ENCODE measurements around the gene PRDM16.

Gene PRDM16

GRCh38 chr1:3221112-3222041, 152.4 kb downstream of the PRDM16 start:
- peak; percentile 4 for DNase-seq (ENCODE audit: low read depth)
- no peak for TF ChIP-seq CTCF (IDR thresholded peaks at IDR 0.05; ENCODE audit: low read depth, low read length)
- 0 out of 2 replicates have a peak, but pooled peaks have one; percentile 25 for TF ChIP-seq MAX (IDR thresholded peaks at IDR 0.05; ENCODE audit: low read depth, low read length)
- no peak overlapping the region for H3K4me3 ChIP-seq (ENCODE audit: low read depth, low read length)

GRCh38 chr1:3222042-3222692, 153.2 kb downstream of the PRDM16 start:
- DNase-seq (ENCODE audit: low read depth), result peak; percentile 93
- no peak overlapping the region for H3K4me3 ChIP-seq (ENCODE audit: low read depth, low read length)
- TF ChIP-seq MAX (IDR thresholded peaks at IDR 0.05; ENCODE audit: low read depth, low read length) (0 out of 2 replicates have a peak, but pooled peaks have one; percentile 12), POLR2A (IDR thresholded peaks at IDR 0.05; ENCODE audit: extremely low read depth, insufficient read length) (no peak)

GRCh38 chr1:3225661-3226060, 156.7 kb downstream of the PRDM16 start:
- no peak for DNase-seq (ENCODE audit: low read depth)
- TF ChIP-seq MYC (IDR thresholded peaks at IDR 0.05; ENCODE audit: low read depth, low read length) (no peak), CTCF (IDR thresholded peaks at IDR 0.05; ENCODE audit: low read depth, low read length) (no peak), POLR2A (IDR thresholded peaks at IDR 0.05; ENCODE audit: extremely low read depth, insufficient read length) (no peak), MAX (IDR thresholded peaks at IDR 0.05; ENCODE audit: low read depth, low read length) (no peak)
- no peak overlapping the region for H3K4me3 ChIP-seq (ENCODE audit: low read depth, low read length)

GRCh38 chr1:3226191-3226590, 157.2 kb downstream of the PRDM16 start:
- TF ChIP-seq MYC (IDR thresholded peaks at IDR 0.05; ENCODE audit: low read depth, low read length) (no peak), CTCF (IDR thresholded peaks at IDR 0.05; ENCODE audit: low read depth, low read length) (no peak), MAX (IDR thresholded peaks at IDR 0.05; ENCODE audit: low read depth, low read length) (no peak), POLR2A (IDR thresholded peaks at IDR 0.05; ENCODE audit: extremely low read depth, insufficient read length) (no peak)
- DNase-seq (ENCODE audit: low read depth), result no peak
- H3K4me3 ChIP-seq (ENCODE audit: low read depth, low read length), result no peak overlapping the region

GRCh38 chr1:3226701-3227350, 157.8 kb downstream of the PRDM16 start:
- no peak for TF ChIP-seq POLR2A (IDR thresholded peaks at IDR 0.05; ENCODE audit: extremely low read depth, insufficient read length)
- no peak for TF ChIP-seq MYC (IDR thresholded peaks at IDR 0.05; ENCODE audit: low read depth, low read length)
- TF ChIP-seq MAX (IDR thresholded peaks at IDR 0.05; ENCODE audit: low read depth, low read length), result no peak
- no peak for TF ChIP-seq CTCF (IDR thresholded peaks at IDR 0.05; ENCODE audit: low read depth, low read length)
- no peak for DNase-seq (ENCODE audit: low read depth)
- H3K4me3 ChIP-seq (ENCODE audit: low read depth, low read length), result no peak overlapping the region
